Measurements from ENCODE around the gene NLRP1.

- TF ChIP-seq CTCF (IDR thresholded peaks at IDR 0.05): no peak
- TF ChIP-seq POLR2A (IDR thresholded peaks at IDR 0.05): no peak
These were observed 69.3 kb downstream of the NLRP1 start for GRCh38 chr17:5514976-5515375.
